H1 (cell line): ENCODE measurements around the gene ALPI.

ENCODE experiments used
- BRCA1 ChIP-seq: IDR thresholded peaks from 2 replicates; pipeline ENCODE4 v1.6.1; 2012; ENCODE audit warnings: low read depth, low read length, improper control_type of control experiment
- CREB1 ChIP-seq: IDR thresholded peaks from 2 replicates; pipeline ENCODE4 v1.6.1; 2012; ENCODE audit warnings: inconsistent platforms
- EGR1 ChIP-seq: IDR thresholded peaks from 2 replicates; pipeline ENCODE4 v1.6.1; 2011; ENCODE audit warnings: low read depth, low read length, borderline replicate concordance
- JUN ChIP-seq: IDR thresholded peaks from 2 replicates; pipeline ENCODE4 v1.6.1; 2011; ENCODE audit warnings: low read depth, mild to moderate bottlenecking, improper control_type of control experiment, low read length
- KDM1A ChIP-seq: fragments of 200-600, 300-600 bp; sonication (generic); IDR thresholded peaks from 2 replicates; pipeline ENCODE4 v1.7.1; 2016; ENCODE audit warnings: mild to moderate bottlenecking, low read length, borderline replicate concordance
- MAFK ChIP-seq: IDR thresholded peaks from 2 replicates; pipeline ENCODE4 v1.6.1; 2012; ENCODE audit warnings: low read depth, mild to moderate bottlenecking, improper control_type of control experiment, low read length
- POU5F1 ChIP-seq: IDR thresholded peaks from 2 replicates; pipeline ENCODE4 v1.6.1; 2011; ENCODE audit warnings: low read depth, mild to moderate bottlenecking, low read length, moderate library complexity
- TCF12 ChIP-seq: IDR thresholded peaks from 2 replicates; pipeline ENCODE4 v1.6.1; 2011; ENCODE audit warnings: low read depth, mild to moderate bottlenecking, low read length
- TF ChIP-seq, protein P1 (sequence below), 3 experiments: IDR thresholded peaks; 1 replicate in 2 of 3; 2 replicates in 1 of 3; pipeline versions ENCODE4 v1.5.1 to v1.6.1; 2011; ENCODE audit warnings: low read length in 3 of 3, mild to moderate bottlenecking in 3 of 3, inconsistent platforms in 2 of 3, low read depth in 1 of 3, moderate library complexity in 1 of 3; ENCODE audit not compliant: insufficient read depth in 1 of 3; ENCODE audit errors: control extremely low read depth in 1 of 3

DNA sequence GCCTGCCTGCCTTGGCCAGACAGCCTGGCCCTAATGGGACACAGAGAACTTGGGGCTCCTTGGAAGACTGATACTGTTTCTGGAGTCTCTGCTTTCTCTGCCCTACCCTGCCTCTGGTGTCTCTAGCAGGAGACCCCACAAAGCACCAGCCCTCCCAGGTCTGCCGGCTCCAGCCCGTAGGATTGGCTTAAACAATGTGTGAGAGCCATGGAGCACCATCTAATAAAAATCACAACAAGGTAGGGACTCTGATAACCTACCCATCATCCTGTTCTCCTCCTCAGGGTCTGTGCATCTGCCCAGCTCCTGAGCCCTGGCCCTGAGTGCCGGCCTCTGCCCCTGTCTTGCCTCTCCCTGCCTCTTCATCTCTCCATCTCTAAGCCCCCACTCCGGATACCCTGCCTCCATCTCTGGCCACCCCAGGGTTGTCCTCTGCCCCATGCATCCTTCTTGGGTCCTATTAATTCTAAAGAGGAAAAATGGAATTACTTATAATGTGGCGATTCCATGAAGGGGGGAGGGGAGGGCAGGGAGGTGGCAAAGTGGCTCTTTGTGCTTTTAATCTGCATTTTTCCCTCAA lies 32.9 kb downstream of the ALPI start:
- TF ChIP-seq, protein P1, sequence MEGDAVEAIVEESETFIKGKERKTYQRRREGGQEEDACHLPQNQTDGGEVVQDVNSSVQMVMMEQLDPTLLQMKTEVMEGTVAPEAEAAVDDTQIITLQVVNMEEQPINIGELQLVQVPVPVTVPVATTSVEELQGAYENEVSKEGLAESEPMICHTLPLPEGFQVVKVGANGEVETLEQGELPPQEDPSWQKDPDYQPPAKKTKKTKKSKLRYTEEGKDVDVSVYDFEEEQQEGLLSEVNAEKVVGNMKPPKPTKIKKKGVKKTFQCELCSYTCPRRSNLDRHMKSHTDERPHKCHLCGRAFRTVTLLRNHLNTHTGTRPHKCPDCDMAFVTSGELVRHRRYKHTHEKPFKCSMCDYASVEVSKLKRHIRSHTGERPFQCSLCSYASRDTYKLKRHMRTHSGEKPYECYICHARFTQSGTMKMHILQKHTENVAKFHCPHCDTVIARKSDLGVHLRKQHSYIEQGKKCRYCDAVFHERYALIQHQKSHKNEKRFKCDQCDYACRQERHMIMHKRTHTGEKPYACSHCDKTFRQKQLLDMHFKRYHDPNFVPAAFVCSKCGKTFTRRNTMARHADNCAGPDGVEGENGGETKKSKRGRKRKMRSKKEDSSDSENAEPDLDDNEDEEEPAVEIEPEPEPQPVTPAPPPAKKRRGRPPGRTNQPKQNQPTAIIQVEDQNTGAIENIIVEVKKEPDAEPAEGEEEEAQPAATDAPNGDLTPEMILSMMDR (IDR thresholded peaks at IDR 0.05; ENCODE audit: control extremely low read depth in 1 of 3, insufficient read depth in 1 of 3, low read depth in 1 of 3, low read length in 3 of 3), result no peak
- no peak for TF ChIP-seq JUN
- no peak for TF ChIP-seq CREB1
- TF ChIP-seq TCF12, result no peak
- no peak for TF ChIP-seq POU5F1
- TF ChIP-seq KDM1A, result no peak
- TF ChIP-seq EGR1, result no peak
- no peak for TF ChIP-seq BRCA1
- TF ChIP-seq MAFK, result no peak
